HEK293T (cell line): ENCODE data around the gene EPG5.

ENCODE experiments used
- NFRKB ChIP-seq: fragments of 450-650 bp; IDR thresholded peaks from 2 replicates; pipeline ENCODE4 v1.6.1; 2016; ENCODE audit warnings: mild to moderate bottlenecking, moderate library complexity
- TF ChIP-seq, protein P1 (sequence below): fragments of 450-650 bp; IDR thresholded peaks from 2 replicates; pipeline ENCODE4 v1.6.1; 2016

DNA sequence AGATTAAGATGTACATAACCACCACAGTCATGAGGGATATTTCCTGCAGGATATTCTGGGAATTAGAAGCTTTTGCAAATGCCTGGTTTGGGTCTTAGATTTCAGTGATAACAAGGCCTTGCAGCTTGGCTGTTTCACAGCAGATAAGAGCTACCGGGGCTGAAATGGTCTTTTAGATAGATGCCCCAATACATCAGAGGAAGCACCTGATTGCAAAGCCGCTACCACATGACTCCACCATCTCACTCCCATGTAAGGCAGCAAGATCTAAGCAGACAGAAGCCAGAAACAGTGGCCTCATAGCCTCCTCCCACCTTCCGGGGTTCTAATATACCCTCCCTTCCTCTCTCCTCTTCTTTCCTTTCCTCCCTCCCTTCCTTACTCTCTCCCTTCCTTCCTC, 31.1 kb upstream of the EPG5 start:
- TF ChIP-seq, protein P1, sequence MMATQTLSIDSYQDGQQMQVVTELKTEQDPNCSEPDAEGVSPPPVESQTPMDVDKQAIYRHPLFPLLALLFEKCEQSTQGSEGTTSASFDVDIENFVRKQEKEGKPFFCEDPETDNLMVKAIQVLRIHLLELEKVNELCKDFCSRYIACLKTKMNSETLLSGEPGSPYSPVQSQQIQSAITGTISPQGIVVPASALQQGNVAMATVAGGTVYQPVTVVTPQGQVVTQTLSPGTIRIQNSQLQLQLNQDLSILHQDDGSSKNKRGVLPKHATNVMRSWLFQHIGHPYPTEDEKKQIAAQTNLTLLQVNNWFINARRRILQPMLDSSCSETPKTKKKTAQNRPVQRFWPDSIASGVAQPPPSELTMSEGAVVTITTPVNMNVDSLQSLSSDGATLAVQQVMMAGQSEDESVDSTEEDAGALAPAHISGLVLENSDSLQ = no peak
- TF ChIP-seq NFRKB = no peak
